Gastrocnemius medialis (tissue), 4 donors: ENCODE results near the gene MADCAM1. TPM values are rescaled to one million over a fixed set of nuclear protein-coding genes. Genes with fewer than 3 reads are reported as not detected.

ENCODE experiments used
- ATAC-seq, 2 donors: fragments of 150-250 bp; one replicate each; pipeline ENCODE4 v1.9.1; 2016
- DNase-seq, 2 donors: peaks; one replicate each; pipeline ENCODE4 v3.0.0-alpha.2; 2019
- H3K27ac ChIP-seq, 4 donors: fragments of 200-600 bp; sonication (generic); 1 replicate in 1 of 4; 2 replicates in 3 of 4; pipeline ENCODE4 v1.5.1; 2016 to 2018; ENCODE audit warnings: mild to moderate bottlenecking in 2 of 4, moderate library complexity in 1 of 4
- H3K27me3 ChIP-seq, 3 donors: fragments of 200-600 bp; sonication (generic) in 2 of 3; 1 replicate in 1 of 3; 2 replicates in 2 of 3; pipeline versions ENCODE4 v1.5.1 to v1.6.0; 2016 to 2019; ENCODE audit warnings: mild to moderate bottlenecking in 1 of 3, moderate library complexity in 1 of 3
- H3K36me3 ChIP-seq, 2 donors: fragments of 200-600 bp; sonication (generic) in 1 of 2; one replicate each; pipeline ENCODE4 v1.5.1; 2017 to 2018
- H3K4me1 ChIP-seq, 2 donors: fragments of 200-600 bp; sonication (generic) in 1 of 2; one replicate each; pipeline ENCODE4 v1.5.1; 2016 to 2017; ENCODE audit warnings: mild to moderate bottlenecking in 2 of 2
- H3K4me3 ChIP-seq, 4 donors: fragments of 200-600 bp; sonication (generic) in 3 of 4; 1 replicate in 1 of 4; 2 replicates in 3 of 4; pipeline ENCODE4 v1.5.1; 2016 to 2019; ENCODE audit warnings: mild to moderate bottlenecking in 2 of 4
- H3K9me3 ChIP-seq, 3 donors: fragments of 200-600 bp; sonication (generic) in 2 of 3; 1 replicate in 1 of 3; 2 replicates in 2 of 3; pipeline ENCODE4 v1.5.1; 2016 to 2019
- CTCF ChIP-seq, 5 experiments: fragments of 450-650 bp in 3 of 5; fragments of 200-600 bp in 2 of 5; sonication (generic) in 2 of 5; IDR thresholded peaks in 4 of 5; conservative IDR thresholded peaks in 1 of 5; 1 replicate in 4 of 5; 2 replicates in 1 of 5; pipeline ENCODE4 v1.5.1; 2016 to 2019; ENCODE audit warnings: antibody characterized with exemption in 5 of 5, mild to moderate bottlenecking in 3 of 5, moderate library complexity in 3 of 5
- POLR2A ChIP-seq, 2 donors: fragments of 450-650 bp; IDR thresholded peaks; one replicate each; pipeline ENCODE4 v1.6.1; 2017; ENCODE audit warnings: antibody characterized with exemption in 2 of 2, mild to moderate bottlenecking in 2 of 2, moderate library complexity in 2 of 2
- in situ Hi-C, 4 donors: fragments of 200-750 bp; cut with MboI; loops; one replicate each; pipeline versions ENCODE4 v1.15.0 to v1.8.0; 2017; ENCODE audit warnings: low sequenced_read_pairs in 4 of 4
- intact Hi-C: fragments of 100-400 bp; cut with DNase I; formaldehyde crosslinking; loops from one replicate; pipeline ENCODE4 v1.15.1; 2023; ENCODE audit warnings: low total_unique reads
- total RNA-seq, 4 donors: library from RNA; depleted of rRNA; stranded (reverse); fragments of >200 nt; gene quantifications; one replicate each; pipeline versions ENCODE4 v1.1.0 to v1.2.3, GENCODE V29; 2016

The MADCAM1 gene
- total RNA-seq, 4 donors from 2014 or later = 0.18 TPM; not detected in 3

DNA sequence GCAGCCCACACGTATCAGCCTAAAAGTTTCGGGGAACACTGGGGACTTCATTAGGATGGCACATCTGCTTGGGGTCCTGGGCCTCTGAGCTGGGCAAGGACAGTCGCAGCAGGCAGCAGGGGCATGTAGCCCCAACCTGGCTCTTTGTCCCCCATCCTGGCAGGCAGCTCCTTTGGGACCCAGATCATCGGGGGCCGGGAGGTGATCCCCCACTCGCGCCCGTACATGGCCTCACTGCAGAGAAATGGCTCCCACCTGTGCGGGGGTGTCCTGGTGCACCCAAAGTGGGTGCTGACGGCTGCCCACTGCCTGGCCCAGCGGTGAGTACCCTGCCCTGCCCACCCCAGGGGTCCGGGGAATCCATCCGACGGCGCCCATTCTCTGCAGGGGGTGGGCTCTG lies 50.8 kb downstream of the MADCAM1 start:
- no peak overlapping the region for H3K27ac ChIP-seq
- no peaks in the 10 kb centered on the region for H3K9me3 ChIP-seq
- DNase-seq = no peak
- H3K36me3 ChIP-seq = peaks cover 0 to 10% of the 10 kb centered on the region in 2 donors
- ATAC-seq = no peak
- no peaks in the 10 kb centered on the region for H3K4me1 ChIP-seq
- H3K4me3 ChIP-seq = no peak overlapping the region
- in situ Hi-C loops = no loop called here
- intact Hi-C loops = no loop called here
- TF ChIP-seq POLR2A (IDR thresholded peaks at IDR 0.05) (no peak), CTCF (IDR thresholded peaks at IDR 0.05 in 4 of 5, conservative IDR thresholded peaks at IDR 0.05 in 1 of 5) (no peak)
- peaks cover 0 to 5% (median 0%) of the 10 kb centered on the region in 3 donors for H3K27me3 ChIP-seq

GRCh38 chr19:547836-548720 lies 51.8 kb downstream of the MADCAM1 start:
- no peaks in the 10 kb centered on the region for H3K9me3 ChIP-seq
- H3K36me3 ChIP-seq = peaks cover 0 to under 1% of the 10 kb centered on the region in 2 donors
- H3K4me3 ChIP-seq = no peak overlapping the region
- intact Hi-C loops (no loop called here), in situ Hi-C loops (no loop called here)
- no peak overlapping the region for H3K27ac ChIP-seq
- TF ChIP-seq CTCF (IDR thresholded peaks at IDR 0.05 in 4 of 5, conservative IDR thresholded peaks at IDR 0.05 in 1 of 5) (no peak), POLR2A (IDR thresholded peaks at IDR 0.05) (no peak)
- DNase-seq (no peak), ATAC-seq (no peak)
- no peaks in the 10 kb centered on the region for H3K4me1 ChIP-seq
- H3K27me3 ChIP-seq = peaks cover 0 to 5% (median 0%) of the 10 kb centered on the region in 3 donors

- Histone ChIP-seq H3K4me3 (no peak overlapping the region), H3K4me1 (no peaks in the 10 kb centered on the region), H3K27ac (no peak overlapping the region), H3K27me3 (peaks cover 0 to 5% (median 0%) of the 10 kb centered on the region in 3 donors), H3K36me3 (no peaks in the 10 kb centered on the region), H3K9me3 (no peaks in the 10 kb centered on the region)
- no peak for DNase-seq
- intact Hi-C loops (no loop called here), in situ Hi-C loops (no loop called here)
- TF ChIP-seq CTCF (IDR thresholded peaks at IDR 0.05 in 4 of 5, conservative IDR thresholded peaks at IDR 0.05 in 1 of 5) (no peak), POLR2A (IDR thresholded peaks at IDR 0.05) (no peak)
- ATAC-seq = no peak
These were observed 52.9 kb downstream of the MADCAM1 start for GRCh38 chr19:548886-549830.

GRCh38 chr19:554817-555216 lies 58.5 kb downstream of the MADCAM1 start:
- in situ Hi-C loops (no loop called here), intact Hi-C loops (no loop called here)
- Histone ChIP-seq H3K27ac (no peak overlapping the region), H3K36me3 (no peaks in the 10 kb centered on the region), H3K4me3 (no peak overlapping the region), H3K4me1 (peaks cover 0 to 6% of the 10 kb centered on the region in 2 donors), H3K27me3 (peaks cover 0 to 4% (median 3%) of the 10 kb centered on the region in 3 donors), H3K9me3 (no peaks in the 10 kb centered on the region)
- DNase-seq (peak in 1 of 2 donors; percentile 6), ATAC-seq (peak in 1 of 2 donors; percentile 22)
- TF ChIP-seq CTCF (IDR thresholded peaks at IDR 0.05 in 4 of 5, conservative IDR thresholded peaks at IDR 0.05 in 1 of 5) = no peak
- TF ChIP-seq POLR2A (IDR thresholded peaks at IDR 0.05) = no peak

Other genes starting within 250 kb of the MADCAM1 start
- 1 to 10 TPM in 1 of 4 donors, under 1 TPM in 2, not detected in 1; 0.64 to 1.2 (median 0.92) TPM for gene PLPP2, start 205.1 kb upstream of the MADCAM1 start, total RNA-seq
- 10 to 100 TPM; 10.6 to 21.0 (median 16.5) TPM for gene MIER2, start 151.7 kb upstream of the MADCAM1 start, total RNA-seq
- under 1 TPM; 0.15 to 0.78 (median 0.38) TPM for gene C2CD4C, start 87.3 kb upstream of the MADCAM1 start, total RNA-seq
- gene SHC2, start 35.5 kb upstream of the MADCAM1 start, total RNA-seq = 1 to 10 TPM; 2.1 to 6.2 (median 4.5) TPM
- gene TPGS1, start 11.0 kb downstream of the MADCAM1 start, total RNA-seq = 10 to 100 TPM; 29.5 to 64.7 (median 35.6) TPM
- 100 to 1,000 TPM in 3 of 4 donors, 10 to 100 TPM in 1; 99.0 to 174 (median 138) TPM for gene CDC34, start 35.3 kb downstream of the MADCAM1 start, total RNA-seq
- gene GZMM, start 47.6 kb downstream of the MADCAM1 start, total RNA-seq = under 1 TPM in 1 of 4 donors, not detected in 3; 0.49 TPM
- gene BSG, start 76.1 kb downstream of the MADCAM1 start, total RNA-seq = 100 to 1,000 TPM; 305 to 380 (median 364) TPM
- gene HCN2, start 93.4 kb downstream of the MADCAM1 start, total RNA-seq = under 1 TPM in 1 of 4 donors, not detected in 3; 0.10 TPM
- gene POLRMT, start 137.1 kb downstream of the MADCAM1 start, total RNA-seq = 10 to 100 TPM; 43.9 to 83.4 (median 73.8) TPM
- not detected for gene FGF22, start 143.4 kb downstream of the MADCAM1 start, total RNA-seq
- gene RNF126, start 166.7 kb downstream of the MADCAM1 start, total RNA-seq = 100 to 1,000 TPM in 3 of 4 donors, 10 to 100 TPM in 1; 72.3 to 148 (median 129) TPM
- 10 to 100 TPM in 3 of 4 donors, 1 to 10 TPM in 1; 7.5 to 20.1 (median 15.9) TPM for gene FSTL3, start 179.9 kb downstream of the MADCAM1 start, total RNA-seq
- gene PRSS57, start 199.0 kb downstream of the MADCAM1 start, total RNA-seq = not detected
- 10 to 100 TPM in 1 of 4 donors, 1 to 10 TPM in 3; 4.4 to 10.2 (median 7.2) TPM for gene PALM, start 212.4 kb downstream of the MADCAM1 start, total RNA-seq